ENCODE data around the gene PPP1R3G.

PPP1R3G gene

DNA sequence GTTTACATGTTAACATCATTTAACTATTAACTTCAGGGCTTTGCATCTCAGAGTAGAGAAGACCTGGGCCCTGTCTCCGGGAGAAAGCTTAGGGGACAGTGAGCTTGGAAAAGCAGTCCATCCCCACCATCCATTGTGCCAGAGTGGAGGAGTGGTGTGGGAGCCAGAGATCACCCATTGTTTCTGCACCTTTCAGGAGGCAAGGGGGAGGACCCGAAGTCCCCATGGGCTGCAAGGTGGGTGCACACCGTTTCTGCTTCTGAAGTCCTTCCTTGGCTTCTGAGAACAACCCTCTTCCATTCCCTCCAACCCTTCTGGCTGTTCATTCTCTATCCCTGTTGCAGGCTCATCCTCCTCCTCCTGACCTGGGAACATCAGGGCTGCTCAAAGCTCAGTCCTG is 4.0 kb upstream of the PPP1R3G start:
- no peak overlapping the region for H3K27ac ChIP-seq
- TF ChIP-seq, protein P1, sequence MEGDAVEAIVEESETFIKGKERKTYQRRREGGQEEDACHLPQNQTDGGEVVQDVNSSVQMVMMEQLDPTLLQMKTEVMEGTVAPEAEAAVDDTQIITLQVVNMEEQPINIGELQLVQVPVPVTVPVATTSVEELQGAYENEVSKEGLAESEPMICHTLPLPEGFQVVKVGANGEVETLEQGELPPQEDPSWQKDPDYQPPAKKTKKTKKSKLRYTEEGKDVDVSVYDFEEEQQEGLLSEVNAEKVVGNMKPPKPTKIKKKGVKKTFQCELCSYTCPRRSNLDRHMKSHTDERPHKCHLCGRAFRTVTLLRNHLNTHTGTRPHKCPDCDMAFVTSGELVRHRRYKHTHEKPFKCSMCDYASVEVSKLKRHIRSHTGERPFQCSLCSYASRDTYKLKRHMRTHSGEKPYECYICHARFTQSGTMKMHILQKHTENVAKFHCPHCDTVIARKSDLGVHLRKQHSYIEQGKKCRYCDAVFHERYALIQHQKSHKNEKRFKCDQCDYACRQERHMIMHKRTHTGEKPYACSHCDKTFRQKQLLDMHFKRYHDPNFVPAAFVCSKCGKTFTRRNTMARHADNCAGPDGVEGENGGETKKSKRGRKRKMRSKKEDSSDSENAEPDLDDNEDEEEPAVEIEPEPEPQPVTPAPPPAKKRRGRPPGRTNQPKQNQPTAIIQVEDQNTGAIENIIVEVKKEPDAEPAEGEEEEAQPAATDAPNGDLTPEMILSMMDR (IDR thresholded peaks at IDR 0.05) = no peak
- no peak for DNase-seq (ENCODE audit: low spot score)
- no peak overlapping the region for H3K4me3 ChIP-seq

GRCh38 chr6:5081955-5082354 is 3.2 kb upstream of the PPP1R3G start:
- TF ChIP-seq, protein P1 (IDR thresholded peaks at IDR 0.05) = no peak
- peak overlapping the region in 1 of 2 donors; percentile 47 for H3K27ac ChIP-seq
- no peak overlapping the region for H3K4me3 ChIP-seq
- DNase-seq (ENCODE audit: low spot score) = no peak

DNA sequence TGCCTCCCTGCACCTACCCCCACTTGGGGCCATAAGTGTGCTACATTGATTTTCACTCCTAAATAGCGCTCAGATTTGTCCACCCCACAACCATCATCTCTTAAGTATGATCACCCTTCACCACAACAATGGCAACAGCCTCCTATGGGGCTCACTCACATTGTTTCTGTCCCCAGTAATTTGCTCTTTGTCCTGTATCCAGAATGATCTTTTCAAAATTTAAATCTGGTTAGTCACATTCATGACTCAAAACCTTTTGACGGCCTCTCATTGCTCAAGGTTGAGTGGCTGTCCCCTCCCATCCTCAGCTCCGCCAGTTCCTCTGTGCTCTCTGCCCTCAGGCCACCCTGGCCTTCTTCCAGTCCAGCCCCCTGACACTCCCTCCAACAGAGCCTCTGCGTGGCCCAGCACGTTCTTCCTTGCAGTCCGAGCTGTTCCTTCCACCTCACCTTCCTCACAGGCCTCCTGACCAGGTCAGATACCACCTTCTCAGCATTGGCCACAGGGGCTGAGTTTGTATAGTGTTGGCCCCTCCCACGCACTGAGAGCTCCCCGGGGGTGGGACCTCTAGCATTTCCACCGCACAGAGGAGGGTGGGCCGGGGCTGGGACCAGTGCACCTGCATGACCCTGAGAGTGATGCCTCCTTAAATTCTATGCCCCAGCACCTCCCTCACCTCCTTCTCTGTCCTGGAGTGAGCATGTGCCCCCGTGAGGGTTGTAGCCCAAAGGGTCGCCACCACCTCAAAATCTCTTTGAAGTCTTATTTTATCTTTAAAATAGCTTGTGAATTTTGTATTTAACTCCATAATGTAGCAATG is 2.4 kb upstream of the PPP1R3G start:
- H3K27ac ChIP-seq = peak overlapping the region in 1 of 2 donors; percentile 47
- DNase-seq (ENCODE audit: low spot score) = no peak
- TF ChIP-seq, protein P1 (IDR thresholded peaks at IDR 0.05) = no peak
- H3K4me3 ChIP-seq = no peak overlapping the region

GRCh38 chr6:5083307-5083583 is 1.9 kb upstream of the PPP1R3G start:
- Histone ChIP-seq H3K4me3 (no peak overlapping the region), H3K27ac (no peak overlapping the region)
- TF ChIP-seq, protein P1 (IDR thresholded peaks at IDR 0.05) = no peak
- no peak for DNase-seq (ENCODE audit: low spot score)

DNA sequence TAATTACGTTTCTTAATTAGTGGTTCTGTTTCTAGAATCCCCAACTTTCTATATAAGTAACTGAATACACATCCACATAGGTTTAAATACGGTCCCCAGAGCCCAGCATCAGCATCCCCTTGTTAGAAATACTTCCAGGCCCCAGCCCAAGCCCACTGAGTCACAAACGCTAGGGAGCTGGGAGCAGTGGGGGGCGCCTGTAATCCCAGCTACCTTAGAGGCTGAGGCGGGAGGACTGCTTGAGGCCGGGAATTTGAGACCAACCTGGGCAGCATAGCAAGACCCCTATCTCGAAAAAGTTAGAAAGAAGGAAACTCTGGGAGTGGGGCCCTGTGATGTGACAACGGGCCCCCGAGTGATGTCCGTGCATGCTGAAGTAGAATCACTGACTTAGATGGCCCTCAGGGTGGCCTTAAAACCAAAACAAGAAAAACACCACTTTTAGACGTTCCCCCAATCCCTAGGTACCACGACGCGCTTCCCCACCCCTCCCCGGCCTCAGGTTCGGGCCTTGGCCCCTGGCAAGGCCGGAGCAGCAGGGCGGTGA is 1.3 kb upstream of the PPP1R3G start:
- peak overlapping the region; percentile 72 to 92 for H3K27ac ChIP-seq
- peak overlapping the region; percentile 93 for H3K4me3 ChIP-seq
- TF ChIP-seq, protein P1 (IDR thresholded peaks at IDR 0.05) = no peak
- DNase-seq (ENCODE audit: low spot score) = no peak

DNA sequence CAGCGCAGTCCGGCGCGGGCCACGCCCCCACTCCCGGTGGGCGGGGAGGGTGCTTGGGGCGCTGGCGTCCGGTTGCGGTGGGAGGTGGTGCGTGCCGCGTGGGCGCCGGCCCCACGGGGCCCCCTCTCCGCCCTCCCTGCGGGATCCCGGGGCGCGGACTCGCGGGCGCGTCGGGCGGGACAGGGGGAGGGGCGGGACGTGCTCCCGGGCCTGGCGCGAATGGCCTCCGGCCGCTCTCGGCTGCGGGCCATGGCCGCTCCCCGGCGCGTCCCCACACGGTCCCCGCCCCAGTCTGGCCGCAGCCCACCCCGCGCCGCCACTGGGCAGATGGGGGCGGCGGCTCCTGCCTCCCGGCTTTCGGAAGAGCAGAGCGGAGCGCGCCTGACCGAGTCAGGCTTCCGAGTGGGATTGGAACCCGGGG is 771 bp upstream of the PPP1R3G start:
- H3K4me3 ChIP-seq = peak overlapping the region; percentile 93
- DNase-seq (ENCODE audit: low spot score) = no peak
- peak overlapping the region; percentile 72 to 92 for H3K27ac ChIP-seq
- TF ChIP-seq, protein P1 (IDR thresholded peaks at IDR 0.05) = no peak
